HT1080 (cell line): ENCODE data around the gene PPP1CC. TPM values are rescaled to one million over a fixed set of nuclear protein-coding genes. Genes with fewer than 3 reads are reported as not detected.

Experiments
- DNase-seq: peaks from one replicate; pipeline ENCODE4 v3.0.0-alpha.2; 2015; ENCODE audit warnings: low read depth
- total RNA-seq: library from RNA; depleted of rRNA; stranded (reverse); fragments of >200 nt; shearing (Covaris generic); gene quantifications from 2 replicates; pipeline ENCODE4 v1.2.3, GENCODE V29; 2014; rRNA removed

The PPP1CC gene
- total RNA-seq, 1 experiment from 2014 or later, result 186 TPM

DNA sequence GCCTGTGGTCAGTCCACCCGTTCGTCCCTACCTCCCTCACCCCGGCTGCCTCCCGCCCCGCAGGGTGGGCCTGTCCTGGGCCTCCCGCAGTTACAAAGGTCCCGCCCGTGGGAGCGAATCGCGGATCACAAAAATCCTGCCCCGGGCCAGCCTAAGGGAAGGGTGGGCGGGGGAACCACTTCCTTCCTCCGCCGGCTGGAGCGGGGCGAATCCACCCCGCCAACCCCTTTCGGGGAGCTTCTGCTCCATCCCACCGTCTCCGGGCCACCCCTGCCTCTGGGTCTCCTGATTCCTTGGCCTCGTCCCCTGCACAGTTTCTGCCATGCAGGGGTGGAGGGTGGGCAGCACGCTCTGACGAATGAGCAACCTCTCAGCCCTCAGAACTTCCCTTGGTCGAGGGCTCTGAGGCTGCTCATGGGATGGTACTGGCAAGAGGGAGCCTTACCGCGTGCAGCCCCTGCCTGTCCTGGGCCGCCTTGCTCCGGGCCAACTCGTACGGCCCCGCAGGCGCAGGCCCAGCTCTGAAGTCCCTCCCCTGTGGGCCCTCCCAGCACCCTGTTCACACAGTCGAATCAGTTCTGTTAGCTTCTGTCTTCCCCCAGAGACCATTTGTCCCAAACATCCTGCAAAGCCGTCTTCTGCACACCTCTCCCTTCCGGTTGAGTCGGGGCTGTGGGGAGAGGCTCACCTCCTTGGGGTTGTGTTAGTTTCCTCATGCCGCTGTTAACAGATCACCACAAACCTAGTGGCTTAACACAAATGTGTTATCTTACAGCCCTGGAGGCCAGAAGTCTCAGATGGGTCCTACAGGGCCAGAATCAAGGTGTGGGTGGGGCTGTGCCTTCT, 53.2 kb downstream of the PPP1CC start:
- no peak for DNase-seq

GRCh38 chr12:110688446-110689280, 54.0 kb downstream of the PPP1CC start, which contains the start of gene HVCN1:
Gene HVCN1 (minus strand): TSS chr12:110689115. CDS start chr12:110683245, 5,870 bp downstream.
- DNase-seq, result no peak

- DNase-seq, result no peak
Measured at GRCh38 chr12:110687396-110688169, 55.1 kb downstream of the PPP1CC start.

DNA sequence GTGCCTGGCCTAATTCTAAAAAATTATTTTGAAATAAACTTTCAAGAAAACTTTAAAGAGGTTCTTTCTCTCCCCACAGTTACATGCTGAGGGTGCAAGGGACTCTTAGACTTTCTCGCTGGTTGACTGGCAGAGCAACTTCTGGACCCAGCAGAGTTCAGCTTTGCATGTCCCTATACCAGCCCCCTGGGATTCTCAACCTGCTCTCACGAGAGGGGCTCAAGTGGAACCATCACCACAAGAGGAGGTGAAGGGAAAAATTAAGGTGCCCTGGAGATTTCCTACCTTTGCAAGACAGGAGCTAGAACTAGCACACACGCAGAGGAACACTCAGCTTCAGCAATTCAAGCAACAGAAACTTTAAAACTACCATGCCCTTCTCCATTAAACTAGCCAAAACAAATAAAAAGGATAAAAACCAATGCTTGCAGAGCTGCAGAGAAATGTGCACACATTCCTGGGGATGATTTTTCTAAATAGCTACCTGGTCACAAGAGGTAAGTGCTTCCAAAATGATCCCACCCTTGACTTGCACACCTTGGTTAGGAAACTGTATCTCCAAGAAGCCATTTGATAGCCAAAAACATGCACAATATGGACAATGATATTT, 56.3 kb downstream of the PPP1CC start:
- DNase-seq, result no peak

DNA sequence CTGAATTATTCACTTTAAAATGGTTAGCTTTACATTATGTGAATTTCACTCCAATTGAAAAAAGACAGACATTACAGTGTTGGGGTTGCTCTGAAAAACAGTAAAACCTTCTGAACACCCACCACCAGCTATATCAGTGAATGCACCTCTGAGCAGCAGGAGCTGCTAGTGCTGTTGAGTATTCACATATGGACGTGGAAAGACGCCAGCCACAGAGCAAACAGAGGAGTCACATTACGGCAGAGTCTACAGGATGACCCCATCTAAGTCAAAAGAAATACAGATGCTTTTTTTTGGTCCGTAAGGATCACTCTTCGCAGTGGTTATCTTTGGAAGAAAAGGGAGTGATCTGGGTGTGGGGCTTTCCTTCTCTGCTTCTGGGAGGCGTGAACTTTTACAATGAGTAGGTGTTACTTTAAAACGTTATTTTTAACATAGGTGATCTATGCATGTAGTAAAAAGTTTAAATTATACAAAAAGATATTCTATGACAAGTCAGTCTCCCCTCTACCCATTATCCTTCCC, 58.3 kb downstream of the PPP1CC start:
- DNase-seq, result no peak

- DNase-seq, result no peak
Measured at GRCh38 chr12:110683888-110684287, 58.8 kb downstream of the PPP1CC start.

DNA sequence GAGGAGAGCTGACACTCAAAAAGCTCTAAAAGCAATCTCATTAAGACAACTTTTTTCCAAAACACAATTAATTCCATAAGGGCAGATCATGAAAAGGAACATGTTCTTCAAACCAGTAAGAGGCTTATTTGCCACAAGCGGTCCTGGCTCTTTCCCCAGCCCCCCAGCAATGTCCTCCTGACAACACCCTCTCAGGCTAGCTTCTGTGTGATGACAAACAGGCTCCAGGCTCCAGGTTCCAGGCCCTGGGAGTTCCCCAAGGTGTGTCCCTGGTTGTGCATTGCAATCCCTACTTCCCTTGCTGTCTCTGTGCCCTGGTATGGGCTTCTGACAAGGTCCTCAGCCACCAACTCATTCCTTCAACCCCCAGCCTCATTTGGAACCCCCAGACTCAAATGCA, 62.7 kb downstream of the PPP1CC start:
- DNase-seq, result no peak

- DNase-seq, result no peak
Measured at GRCh38 chr12:110679201-110679600, 63.5 kb downstream of the PPP1CC start.

DNA sequence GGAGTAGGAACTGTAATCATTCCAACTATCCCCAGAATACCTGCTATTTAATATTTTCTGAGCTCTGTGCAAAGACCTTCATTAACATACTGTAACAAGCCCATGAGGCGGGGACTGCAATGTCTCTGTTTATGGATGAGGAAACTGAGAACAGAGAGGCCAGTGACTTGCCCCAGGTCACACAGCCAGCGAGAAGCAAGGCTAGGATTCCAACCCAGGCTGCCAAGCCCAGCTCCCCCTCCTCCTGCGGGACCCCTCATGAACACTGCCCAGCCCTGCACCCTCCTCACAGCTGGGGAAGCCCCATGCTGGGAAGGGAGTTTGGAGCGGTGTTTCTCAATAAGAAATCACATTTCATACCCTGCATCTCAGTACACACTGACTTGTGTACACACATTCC, 64.7 kb downstream of the PPP1CC start:
- no peak for DNase-seq

GRCh38 chr12:110677206-110677911, 65.3 kb downstream of the PPP1CC start:
- no peak for DNase-seq

DNA sequence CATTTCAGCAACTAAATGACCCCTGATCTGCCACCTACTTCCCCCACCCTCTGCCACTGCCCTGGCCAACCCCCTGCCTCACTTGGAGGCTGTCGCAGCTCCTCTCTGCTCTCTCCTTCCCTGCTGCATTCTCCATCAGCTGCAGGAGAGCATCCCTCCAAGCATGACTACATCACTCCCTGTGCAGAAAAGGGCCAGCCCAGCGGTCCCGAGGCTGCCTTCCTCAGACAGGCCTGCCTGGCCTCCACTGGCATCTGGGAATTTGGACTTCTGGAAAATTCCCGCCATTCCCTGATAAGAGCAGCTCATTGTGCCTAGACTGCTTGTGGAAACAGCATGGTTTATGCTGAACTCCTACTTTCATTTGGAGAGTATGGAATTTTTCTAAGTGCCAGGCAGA, 66.5 kb downstream of the PPP1CC start:
- no peak for DNase-seq

- no peak for DNase-seq
Measured at GRCh38 chr12:110670161-110670701, 72.5 kb downstream of the PPP1CC start.

Other genes with a start within 250 kb of the PPP1CC start
- 44.6 and 55.6 TPM in 2 replicates for gene VPS29, start 240.8 kb downstream of the PPP1CC start, total RNA-seq
- 0.23 and 0.43 TPM in 2 replicates for gene RAD9B, start 240.6 kb downstream of the PPP1CC start, total RNA-seq
- gene PPTC7, start 159.6 kb downstream of the PPP1CC start, total RNA-seq, result 5.8 and 14.9 TPM in 2 replicates
- 13.1 and 15.9 TPM in 2 replicates for gene TCTN1, start 128.8 kb downstream of the PPP1CC start, total RNA-seq
- 0.06 TPM in 1 of 2 replicates, not detected in the other for gene HVCN1, start 53.8 kb downstream of the PPP1CC start, total RNA-seq
- gene CCDC63, start 104.1 kb upstream of the PPP1CC start, total RNA-seq, result not detected in 2 replicates
- not detected in 2 replicates for gene MYL2, start 177.7 kb upstream of the PPP1CC start, total RNA-seq